Activated naive CD4-positive, alpha-beta T cell treated with anti-CD3 and anti-CD28 coated beads, Interleukin-2, amount 50 U/mL, for 24 hours (primary cell): ENCODE results near the gene FHAD1.

Experiments
- H3K27ac Mint-ChIP-seq: one replicate; pipeline ENCODE4 v1.8.0; 2021; ENCODE audit warnings: mild to moderate bottlenecking, mixed read lengths
- H3K27me3 Mint-ChIP-seq: one replicate; pipeline ENCODE4 v1.8.0; 2021; ENCODE audit warnings: mixed read lengths
- H3K36me3 Mint-ChIP-seq: one replicate; pipeline ENCODE4 v1.8.0; 2021; ENCODE audit warnings: mixed read lengths
- H3K4me1 Mint-ChIP-seq: one replicate; pipeline ENCODE4 v1.8.0; 2021; ENCODE audit warnings: mixed read lengths
- H3K4me3 Mint-ChIP-seq: one replicate; pipeline ENCODE4 v1.8.0; 2021; ENCODE audit warnings: mild to moderate bottlenecking, mixed read lengths
- H3K9me3 Mint-ChIP-seq: one replicate; pipeline ENCODE4 v1.8.0; 2021; ENCODE audit warnings: mixed read lengths

FHAD1 gene

GRCh38 chr1:15403962-15404580 lies 157.0 kb downstream of the FHAD1 start:
- no peaks in the 10 kb centered on the region for H3K27me3 Mint-ChIP-seq
- H3K9me3 Mint-ChIP-seq: no peaks in the 10 kb centered on the region
- H3K27ac Mint-ChIP-seq: no peak overlapping the region
- peaks cover 7% of the 10 kb centered on the region for H3K4me1 Mint-ChIP-seq
- H3K4me3 Mint-ChIP-seq: no peak overlapping the region
- no peaks in the 10 kb centered on the region for H3K36me3 Mint-ChIP-seq

GRCh38 chr1:15405106-15405850 lies 158.3 kb downstream of the FHAD1 start:
- peaks cover 10% of the 10 kb centered on the region for H3K4me1 Mint-ChIP-seq
- no peaks in the 10 kb centered on the region for H3K36me3 Mint-ChIP-seq
- peak overlapping the region; percentile 54 for H3K4me3 Mint-ChIP-seq
- no peaks in the 10 kb centered on the region for H3K9me3 Mint-ChIP-seq
- no peak overlapping the region for H3K27ac Mint-ChIP-seq
- no peaks in the 10 kb centered on the region for H3K27me3 Mint-ChIP-seq

DNA sequence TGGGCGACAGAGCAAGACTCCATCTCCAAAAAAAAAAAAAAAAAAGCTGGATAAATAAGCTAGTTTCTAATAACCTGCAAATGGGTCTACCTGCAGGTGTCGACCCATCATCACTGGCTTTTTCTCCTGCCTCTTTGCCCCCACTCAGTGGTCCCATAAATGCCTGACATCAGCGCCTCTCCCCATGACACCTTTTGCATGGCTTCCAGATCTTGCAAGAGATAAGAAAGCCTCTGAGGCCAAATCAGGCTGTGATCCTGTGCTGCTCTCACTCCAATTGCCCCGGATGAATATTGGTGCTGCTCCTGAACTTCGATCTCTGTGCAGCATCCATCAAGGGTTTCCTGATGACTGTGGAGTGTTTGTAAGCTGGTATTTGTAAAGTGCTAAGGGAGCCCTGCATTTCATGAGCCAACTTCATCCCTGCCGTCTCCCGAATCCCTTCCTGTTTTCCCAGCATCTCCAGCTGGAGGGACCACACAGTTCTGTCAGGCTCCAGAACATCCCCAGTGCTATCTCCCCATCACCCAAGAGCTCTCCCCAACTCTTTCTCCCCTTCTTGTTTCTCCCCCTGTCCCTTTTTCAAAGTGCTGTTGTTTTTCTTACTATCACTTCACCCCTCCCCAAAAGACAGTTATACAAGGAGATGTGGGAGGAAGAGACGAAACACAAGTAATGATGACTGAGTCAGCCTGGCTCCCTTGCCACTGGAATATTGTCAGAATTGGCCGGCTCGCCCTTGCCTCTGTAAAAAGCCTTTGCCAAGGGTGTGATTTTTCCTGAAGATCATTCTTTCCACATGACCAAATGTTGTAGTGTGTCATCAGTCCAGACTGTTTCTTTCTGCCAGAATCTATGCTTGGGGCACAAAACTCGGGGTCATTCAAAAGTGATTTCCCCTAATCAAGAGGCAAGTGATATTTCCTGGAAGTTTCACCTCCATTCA lies 159.9 kb downstream of the FHAD1 start:
- no peak overlapping the region for H3K4me3 Mint-ChIP-seq
- peaks cover 17% of the 10 kb centered on the region for H3K4me1 Mint-ChIP-seq
- H3K36me3 Mint-ChIP-seq: no peaks in the 10 kb centered on the region
- H3K27ac Mint-ChIP-seq: peak overlapping the region; percentile 4
- no peaks in the 10 kb centered on the region for H3K27me3 Mint-ChIP-seq
- H3K9me3 Mint-ChIP-seq: no peaks in the 10 kb centered on the region

GRCh38 chr1:15407580-15407979 lies 160.6 kb downstream of the FHAD1 start:
- no peaks in the 10 kb centered on the region for H3K27me3 Mint-ChIP-seq
- peaks cover 24% of the 10 kb centered on the region for H3K4me1 Mint-ChIP-seq
- no peaks in the 10 kb centered on the region for H3K9me3 Mint-ChIP-seq
- H3K36me3 Mint-ChIP-seq: no peaks in the 10 kb centered on the region
- H3K27ac Mint-ChIP-seq: peak overlapping the region; percentile 59
- peak overlapping the region; percentile 39 for H3K4me3 Mint-ChIP-seq

DNA sequence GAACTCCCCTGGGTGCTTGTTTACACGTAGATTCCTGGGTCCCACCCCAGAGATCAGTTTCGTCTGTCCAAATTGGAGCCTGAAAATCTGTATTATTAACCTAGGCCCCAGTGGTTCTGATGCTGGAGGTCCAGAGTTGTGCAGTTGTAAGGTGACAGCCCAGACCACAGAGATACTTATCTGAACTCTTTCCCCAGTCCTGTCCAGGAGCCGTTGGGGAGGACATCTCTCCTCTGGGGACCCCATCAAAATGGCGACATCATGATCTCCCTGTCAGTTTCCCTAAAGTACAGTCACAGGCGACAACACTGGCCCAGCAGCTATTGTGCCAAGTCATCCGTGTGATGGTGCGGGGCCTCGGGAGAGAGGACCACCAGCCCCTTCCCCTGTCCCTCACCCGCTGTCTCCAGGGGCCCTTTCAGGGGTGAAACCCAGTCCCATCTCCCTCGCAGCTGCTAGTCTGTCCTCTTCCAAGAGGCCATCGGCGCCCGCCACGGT lies 161.9 kb downstream of the FHAD1 start:
- Mint-ChIP-seq H3K36me3 (no peaks in the 10 kb centered on the region), H3K27ac (peak overlapping the region; percentile 90), H3K4me3 (peak overlapping the region; percentile 94), H3K9me3 (no peaks in the 10 kb centered on the region), H3K27me3 (no peaks in the 10 kb centered on the region), H3K4me1 (peaks cover 31% of the 10 kb centered on the region)

GRCh38 chr1:15409388-15410222 lies 162.6 kb downstream of the FHAD1 start, which contains the start of gene EFHD2:
Gene EFHD2 (plus strand): TSS chr1:15409888. CDS start chr1:15409972, 84 bp downstream.
- peak within 1 kb of the TSS; percentile 90 for H3K27ac Mint-ChIP-seq
- no peaks in the 10 kb centered on the region for H3K27me3 Mint-ChIP-seq
- no peaks in the 10 kb centered on the region for H3K9me3 Mint-ChIP-seq
- H3K4me3 Mint-ChIP-seq: peak within 1 kb of the TSS; percentile 94
- H3K36me3 Mint-ChIP-seq: no peaks in the 10 kb centered on the region
- peaks cover 37% of the 10 kb centered on the region for H3K4me1 Mint-ChIP-seq

- H3K4me1 Mint-ChIP-seq: peaks cover 45% of the 10 kb centered on the region
- H3K36me3 Mint-ChIP-seq: peaks cover 2% of the 10 kb centered on the region
- H3K4me3 Mint-ChIP-seq: peak overlapping the region; percentile 94
- H3K9me3 Mint-ChIP-seq: no peaks in the 10 kb centered on the region
- H3K27ac Mint-ChIP-seq: peak overlapping the region; percentile 88
- H3K27me3 Mint-ChIP-seq: no peaks in the 10 kb centered on the region
These were observed 163.3 kb downstream of the FHAD1 start for GRCh38 chr1:15410223-15410883.

DNA sequence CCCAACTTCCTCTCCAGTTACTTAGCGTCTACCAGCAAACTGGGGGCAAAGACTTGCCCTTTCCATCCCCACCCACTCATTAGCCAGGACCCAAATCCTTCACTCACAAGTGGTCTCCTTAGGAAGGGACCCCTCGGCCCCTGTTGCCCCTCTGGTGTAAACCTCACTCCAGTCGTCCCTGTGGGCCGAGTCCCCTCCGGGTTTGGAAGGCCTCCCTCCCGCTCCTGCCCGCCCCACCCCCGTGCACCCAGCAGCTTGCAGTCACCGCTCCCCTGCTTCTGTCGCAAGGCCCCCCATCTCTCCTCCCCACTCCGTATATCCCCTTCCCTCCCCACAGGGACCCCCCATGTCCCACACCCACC lies 163.8 kb downstream of the FHAD1 start:
- no peaks in the 10 kb centered on the region for H3K27me3 Mint-ChIP-seq
- H3K9me3 Mint-ChIP-seq: no peaks in the 10 kb centered on the region
- H3K27ac Mint-ChIP-seq: peak overlapping the region; percentile 88
- peaks cover 2% of the 10 kb centered on the region for H3K36me3 Mint-ChIP-seq
- peak overlapping the region; percentile 94 for H3K4me3 Mint-ChIP-seq
- H3K4me1 Mint-ChIP-seq: peaks cover 50% of the 10 kb centered on the region

DNA sequence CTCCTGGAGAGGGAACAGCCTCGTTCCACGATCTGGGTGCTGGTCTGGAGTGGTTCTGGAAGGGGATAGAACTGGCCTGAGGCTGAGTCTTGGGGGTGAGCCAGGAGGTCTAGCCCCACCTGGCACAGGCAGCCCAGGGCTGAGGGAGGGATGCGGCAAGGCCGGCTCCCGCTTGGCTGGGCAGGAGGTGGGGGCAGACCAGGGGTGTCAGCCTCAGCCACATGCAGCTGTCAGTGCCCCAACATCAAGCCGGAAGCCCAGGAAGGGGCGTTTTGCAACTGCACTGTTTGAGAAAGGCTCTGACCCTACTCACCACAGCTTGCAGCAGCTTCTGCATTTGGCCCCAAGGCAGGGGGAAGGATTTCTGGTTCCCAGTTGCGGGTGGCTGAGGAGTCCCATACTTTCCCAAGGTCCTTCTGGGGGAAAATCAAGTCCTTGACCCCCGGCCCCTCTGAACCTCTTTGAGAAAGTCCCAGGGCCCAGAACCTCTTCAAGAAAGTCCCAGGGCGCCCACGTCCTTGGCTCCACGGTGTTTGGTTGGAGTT lies 164.6 kb downstream of the FHAD1 start:
- no peaks in the 10 kb centered on the region for H3K9me3 Mint-ChIP-seq
- peaks cover 58% of the 10 kb centered on the region for H3K4me1 Mint-ChIP-seq
- peaks cover 2% of the 10 kb centered on the region for H3K36me3 Mint-ChIP-seq
- H3K27ac Mint-ChIP-seq: peak overlapping the region; percentile 41
- peak overlapping the region; percentile 94 for H3K4me3 Mint-ChIP-seq
- no peaks in the 10 kb centered on the region for H3K27me3 Mint-ChIP-seq

DNA sequence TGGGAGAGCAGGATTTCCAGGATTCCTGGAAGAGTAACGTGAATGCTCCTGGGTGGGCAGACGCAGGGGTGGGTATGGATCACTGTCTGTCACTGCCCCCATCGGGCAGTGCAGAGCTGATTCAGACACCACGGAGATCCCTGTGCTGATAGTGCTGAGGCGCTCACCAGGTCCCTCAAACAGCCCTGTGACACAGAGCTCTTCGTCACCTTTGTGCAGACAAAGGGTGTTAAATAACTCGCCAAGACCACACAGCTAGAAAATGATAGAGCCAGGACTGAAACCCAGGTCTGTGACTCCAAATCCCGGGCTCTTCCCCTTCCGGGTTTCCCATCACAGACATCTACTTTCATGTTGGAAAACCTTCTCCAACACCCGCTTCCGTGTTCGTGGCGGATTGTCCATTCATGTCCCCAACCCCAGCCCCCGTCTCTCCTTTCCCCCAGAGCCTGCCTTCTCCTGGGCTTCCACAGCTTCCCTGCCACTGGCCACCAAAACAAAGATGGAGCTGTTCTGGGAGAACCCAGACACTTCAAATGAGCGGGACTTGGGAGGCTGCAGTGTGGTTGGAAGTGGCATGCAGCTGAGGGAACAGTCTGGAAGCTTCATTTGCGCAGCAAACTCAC lies 165.3 kb downstream of the FHAD1 start:
- Mint-ChIP-seq H3K4me1 (peaks cover 61% of the 10 kb centered on the region), H3K36me3 (peaks cover 2% of the 10 kb centered on the region)

DNA sequence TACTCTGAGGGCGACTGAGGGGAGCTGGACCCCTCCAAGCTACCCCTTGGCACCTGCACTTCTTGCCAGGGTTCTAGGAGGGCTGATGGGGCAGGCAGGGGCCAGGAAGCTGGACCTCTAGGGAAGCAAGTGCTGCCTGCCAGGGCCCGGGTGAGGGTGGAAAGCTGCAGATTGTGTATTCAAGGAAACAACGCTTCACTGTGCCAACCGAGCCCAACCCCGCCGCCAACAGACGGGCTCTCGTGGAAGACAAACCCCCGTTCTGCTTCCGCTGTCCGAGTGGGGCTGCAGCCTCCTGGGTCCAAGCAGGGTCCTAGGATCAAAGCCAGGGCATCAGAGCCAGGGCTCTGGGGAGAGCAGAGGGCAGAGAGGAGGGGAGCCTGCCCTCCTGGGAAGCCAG lies 165.8 kb downstream of the FHAD1 start:
- no peaks in the 10 kb centered on the region for H3K27me3 Mint-ChIP-seq
- no peaks in the 10 kb centered on the region for H3K9me3 Mint-ChIP-seq
- H3K4me1 Mint-ChIP-seq: peaks cover 66% of the 10 kb centered on the region
- H3K4me3 Mint-ChIP-seq: peak overlapping the region; percentile 94
- peaks cover 2% of the 10 kb centered on the region for H3K36me3 Mint-ChIP-seq
- H3K27ac Mint-ChIP-seq: no peak overlapping the region

More for the DNA sequence above, 165.3 kb downstream of the FHAD1 start:
- Mint-ChIP-seq H3K27ac (peak overlapping the region; percentile 55), H3K9me3 (no peaks in the 10 kb centered on the region), H3K27me3 (no peaks in the 10 kb centered on the region), H3K4me3 (peak overlapping the region; percentile 94)

DNA sequence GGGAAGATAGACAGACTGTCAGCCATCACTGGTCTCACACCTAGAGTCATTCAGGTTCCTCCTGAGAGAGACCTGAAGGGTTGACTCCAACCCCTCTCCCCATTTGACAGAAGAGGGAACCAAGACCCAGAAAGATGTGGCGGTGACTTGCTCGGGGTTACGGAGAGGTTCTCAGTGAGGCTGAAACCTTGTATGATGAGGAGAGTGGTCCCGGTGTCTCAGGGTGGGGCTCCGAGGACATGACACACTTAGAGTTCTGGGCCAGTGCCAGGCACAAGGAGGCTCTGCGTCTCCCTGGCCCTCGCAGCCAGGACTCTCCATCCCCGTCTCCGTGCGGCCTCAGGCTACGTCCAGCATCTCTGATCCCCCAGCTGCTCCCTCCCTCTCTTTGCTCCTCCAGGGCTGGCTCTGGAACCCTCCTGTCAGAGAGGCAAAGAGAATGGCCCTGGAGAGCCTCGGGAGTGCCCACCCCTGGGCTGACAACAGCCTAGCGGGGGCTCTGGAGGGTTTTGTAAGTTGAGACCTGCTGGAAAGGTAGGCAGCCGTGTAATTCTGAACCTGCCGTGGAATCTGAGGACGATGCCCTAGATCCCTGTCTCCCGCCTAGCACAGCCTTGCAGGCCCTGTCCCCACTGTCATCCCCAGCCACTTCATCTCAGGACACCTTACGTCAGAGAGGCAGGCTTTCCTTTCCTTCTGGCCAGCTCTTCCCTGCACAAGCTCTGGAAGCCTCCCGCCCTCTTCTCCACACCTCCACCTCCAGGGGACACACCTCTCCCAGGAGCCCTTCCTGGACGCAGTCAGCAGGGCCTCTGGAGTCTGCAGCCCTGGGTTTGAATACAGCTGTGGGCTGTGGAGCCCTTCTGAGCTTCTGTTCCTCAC lies 166.8 kb downstream of the FHAD1 start:
- Mint-ChIP-seq H3K27me3 (no peaks in the 10 kb centered on the region), H3K4me3 (peak overlapping the region; percentile 23), H3K36me3 (peaks cover 2% of the 10 kb centered on the region), H3K27ac (no peak overlapping the region), H3K4me1 (peaks cover 72% of the 10 kb centered on the region), H3K9me3 (no peaks in the 10 kb centered on the region)

DNA sequence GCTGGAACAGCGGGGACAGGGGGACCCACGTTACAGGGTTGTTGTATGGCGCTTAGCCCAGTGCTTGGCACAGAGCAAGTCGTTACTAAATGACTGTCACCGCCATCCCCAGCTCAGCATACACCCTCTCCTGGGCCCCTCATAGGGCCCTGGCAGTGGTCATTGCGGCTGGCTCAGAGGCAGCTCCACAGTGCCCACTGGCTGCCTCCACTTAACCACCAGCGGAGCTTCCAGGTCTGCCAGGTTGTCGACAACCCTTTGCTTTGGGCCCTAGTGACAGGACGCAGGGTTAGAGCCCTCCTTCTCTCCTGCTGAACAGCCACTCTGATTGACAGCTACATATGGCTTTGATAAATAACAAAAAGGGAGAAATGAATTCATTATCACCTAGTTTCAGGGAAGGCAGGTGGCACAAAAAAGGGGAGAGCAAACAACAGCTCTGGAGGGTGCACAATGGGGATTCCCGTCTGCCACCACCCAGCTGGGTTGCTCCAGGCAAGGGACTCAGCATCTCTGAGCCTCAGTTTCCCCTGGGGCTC lies 167.5 kb downstream of the FHAD1 start:
- peaks cover 2% of the 10 kb centered on the region for H3K36me3 Mint-ChIP-seq
- no peaks in the 10 kb centered on the region for H3K27me3 Mint-ChIP-seq
- no peak overlapping the region for H3K27ac Mint-ChIP-seq
- no peaks in the 10 kb centered on the region for H3K9me3 Mint-ChIP-seq
- H3K4me3 Mint-ChIP-seq: no peak overlapping the region
- H3K4me1 Mint-ChIP-seq: peaks cover 67% of the 10 kb centered on the region
